ENCODE data around the gene RASAL2. TPM values are rescaled to one million over a fixed set of nuclear protein-coding genes. Genes with fewer than 3 reads are reported as not detected.

RASAL2 gene
- total RNA-seq, 1 experiment from 2014 or later = 31.6 TPM

- ChIA-PET CTCF (no interaction called here), POLR2A (interaction anchor here (0.6 kb wide), 1 partner anchor 53 kb away, joined by 4 read pairs; no protein-coding TSS in a partner anchor)
- intact Hi-C loops (cut with micrococcal nuclease; ENCODE audit: unreplicated experiment) = no loop called here
- BruUV-seq (replicated peaks) = no TSS peak
- TF ChIP-seq TCF7L2 (IDR thresholded peaks at IDR 0.05; ENCODE audit: low read depth, low read length) (no peak), SIN3A (IDR thresholded peaks at IDR 0.05; ENCODE audit: borderline replicate concordance, insufficient read depth, low read depth, low read length) (no peak), POLR2AphosphoS5 (IDR thresholded peaks at IDR 0.05; ENCODE audit: low read depth, low read length) (no peak), CTCF (IDR thresholded peaks at IDR 0.05) (no peak)
- TF ChIP-seq, protein P1, sequence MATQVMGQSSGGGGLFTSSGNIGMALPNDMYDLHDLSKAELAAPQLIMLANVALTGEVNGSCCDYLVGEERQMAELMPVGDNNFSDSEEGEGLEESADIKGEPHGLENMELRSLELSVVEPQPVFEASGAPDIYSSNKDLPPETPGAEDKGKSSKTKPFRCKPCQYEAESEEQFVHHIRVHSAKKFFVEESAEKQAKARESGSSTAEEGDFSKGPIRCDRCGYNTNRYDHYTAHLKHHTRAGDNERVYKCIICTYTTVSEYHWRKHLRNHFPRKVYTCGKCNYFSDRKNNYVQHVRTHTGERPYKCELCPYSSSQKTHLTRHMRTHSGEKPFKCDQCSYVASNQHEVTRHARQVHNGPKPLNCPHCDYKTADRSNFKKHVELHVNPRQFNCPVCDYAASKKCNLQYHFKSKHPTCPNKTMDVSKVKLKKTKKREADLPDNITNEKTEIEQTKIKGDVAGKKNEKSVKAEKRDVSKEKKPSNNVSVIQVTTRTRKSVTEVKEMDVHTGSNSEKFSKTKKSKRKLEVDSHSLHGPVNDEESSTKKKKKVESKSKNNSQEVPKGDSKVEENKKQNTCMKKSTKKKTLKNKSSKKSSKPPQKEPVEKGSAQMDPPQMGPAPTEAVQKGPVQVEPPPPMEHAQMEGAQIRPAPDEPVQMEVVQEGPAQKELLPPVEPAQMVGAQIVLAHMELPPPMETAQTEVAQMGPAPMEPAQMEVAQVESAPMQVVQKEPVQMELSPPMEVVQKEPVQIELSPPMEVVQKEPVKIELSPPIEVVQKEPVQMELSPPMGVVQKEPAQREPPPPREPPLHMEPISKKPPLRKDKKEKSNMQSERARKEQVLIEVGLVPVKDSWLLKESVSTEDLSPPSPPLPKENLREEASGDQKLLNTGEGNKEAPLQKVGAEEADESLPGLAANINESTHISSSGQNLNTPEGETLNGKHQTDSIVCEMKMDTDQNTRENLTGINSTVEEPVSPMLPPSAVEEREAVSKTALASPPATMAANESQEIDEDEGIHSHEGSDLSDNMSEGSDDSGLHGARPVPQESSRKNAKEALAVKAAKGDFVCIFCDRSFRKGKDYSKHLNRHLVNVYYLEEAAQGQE (IDR thresholded peaks at IDR 0.05; ENCODE audit: insufficient read depth in 1 of 2, low read depth in 2 of 2, low read length in 1 of 2) = no peak
- no peak for DNase-seq (ENCODE audit: low read depth, low spot score)
- H3K4me3 ChIP-seq (ENCODE audit: low read depth in 2 of 2, low read length in 2 of 2) = no peak overlapping the region
- in situ Hi-C loops (cut with HindIII; ENCODE audit: low pct_unique_long_range_greater_than_20kb, low sequenced_read_pairs) = no loop called here
- no peaks in the 10 kb centered on the region for H3K4me1 ChIP-seq (ENCODE audit: control insufficient read depth, insufficient read depth, low read length)
- no peaks in the 10 kb centered on the region for H3K9me3 ChIP-seq (ENCODE audit: control insufficient read depth, insufficient read depth, low read depth, low read length)
- ATAC-seq = no peak
- H3K27ac ChIP-seq (ENCODE audit: low read length) = no peak overlapping the region
- H3K36me3 ChIP-seq (ENCODE audit: control insufficient read depth, insufficient read depth, low read length) = peaks cover 6% of the 10 kb centered on the region
- H3K27me3 ChIP-seq (ENCODE audit: control insufficient read depth, insufficient read depth, low read length) = no peaks in the 10 kb centered on the region
Measured at GRCh38 chr1:178442925-178443324, 349.0 kb downstream of the RASAL2 start.

- intact Hi-C loops (cut with micrococcal nuclease; ENCODE audit: unreplicated experiment) = no loop called here
- no peak overlapping the region for H3K27ac ChIP-seq (ENCODE audit: low read length)
- no peak overlapping the region for H3K4me3 ChIP-seq (ENCODE audit: low read depth in 2 of 2, low read length in 2 of 2)
- peaks cover 8% of the 10 kb centered on the region; the same call in 1 of the 2 replicates for H3K36me3 ChIP-seq (ENCODE audit: control insufficient read depth, insufficient read depth, low read length)
- BruUV-seq (replicated peaks) = no TSS peak
- no peaks in the 10 kb centered on the region for H3K9me3 ChIP-seq (ENCODE audit: control insufficient read depth, insufficient read depth, low read depth, low read length)
- ATAC-seq (no peak), DNase-seq (ENCODE audit: low read depth, low spot score) (no peak)
- no peaks in the 10 kb centered on the region for H3K4me1 ChIP-seq (ENCODE audit: control insufficient read depth, insufficient read depth, low read length)
- H3K27me3 ChIP-seq (ENCODE audit: control insufficient read depth, insufficient read depth, low read length) = no peaks in the 10 kb centered on the region
- in situ Hi-C loops (cut with HindIII; ENCODE audit: low pct_unique_long_range_greater_than_20kb, low sequenced_read_pairs) = no loop called here
- ChIA-PET POLR2A (no interaction called here), CTCF (no interaction called here)
- TF ChIP-seq CTCF (IDR thresholded peaks at IDR 0.05) = no peak
- TF ChIP-seq, protein P1 (IDR thresholded peaks at IDR 0.05; ENCODE audit: insufficient read depth in 1 of 2, low read depth in 2 of 2, low read length in 1 of 2) = no peak
- no peak for TF ChIP-seq SIN3A (IDR thresholded peaks at IDR 0.05; ENCODE audit: borderline replicate concordance, insufficient read depth, low read depth, low read length)
- TF ChIP-seq TCF7L2 (IDR thresholded peaks at IDR 0.05; ENCODE audit: low read depth, low read length) = no peak
- TF ChIP-seq POLR2AphosphoS5 (IDR thresholded peaks at IDR 0.05; ENCODE audit: low read depth, low read length) = no peak
Measured at GRCh38 chr1:178450871-178451270, 357.0 kb downstream of the RASAL2 start.
